Activated effector memory CD4-positive, alpha-beta T cell treated with Interleukin-2 at 50 U/mL for 16 hours (primary cell): ENCODE measurements around the gene RGS18.
"Not testable (repeated sequence)": the region's sequence is repeated elsewhere in the genome, so short reads cannot be mapped to it uniquely, and the experiment has no call there.

Experiments used
- DNase-seq: peaks from one replicate; pipeline ENCODE4 v3.0.0-alpha.2; 2020

RGS18 gene, protein sequence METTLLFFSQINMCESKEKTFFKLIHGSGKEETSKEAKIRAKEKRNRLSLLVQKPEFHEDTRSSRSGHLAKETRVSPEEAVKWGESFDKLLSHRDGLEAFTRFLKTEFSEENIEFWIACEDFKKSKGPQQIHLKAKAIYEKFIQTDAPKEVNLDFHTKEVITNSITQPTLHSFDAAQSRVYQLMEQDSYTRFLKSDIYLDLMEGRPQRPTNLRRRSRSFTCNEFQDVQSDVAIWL

DNA sequence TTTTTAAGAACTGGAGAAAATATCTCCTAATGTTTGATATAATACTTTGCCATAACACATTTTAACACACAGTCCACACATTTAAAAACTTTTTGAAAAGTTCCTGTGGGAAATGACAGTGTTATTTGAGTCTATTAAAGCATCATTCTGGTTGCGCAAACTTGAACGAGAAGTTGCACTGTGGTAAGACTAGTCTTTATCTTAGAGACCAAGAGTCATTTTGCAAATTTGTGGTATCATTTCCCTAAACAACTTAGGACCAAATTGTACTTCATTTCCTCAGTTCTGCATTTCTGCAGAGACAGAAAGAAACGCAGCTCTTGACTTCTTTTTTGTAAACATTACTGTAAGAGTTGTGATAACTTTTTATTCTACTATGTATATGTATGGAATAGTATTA, at the start of gene RGS18:
Gene RGS18 (plus strand): TSS at position 282 of the 400 bp plus-strand sequence. CDS start 176 bp downstream, outside the sequence.
- no peak for DNase-seq

DNA sequence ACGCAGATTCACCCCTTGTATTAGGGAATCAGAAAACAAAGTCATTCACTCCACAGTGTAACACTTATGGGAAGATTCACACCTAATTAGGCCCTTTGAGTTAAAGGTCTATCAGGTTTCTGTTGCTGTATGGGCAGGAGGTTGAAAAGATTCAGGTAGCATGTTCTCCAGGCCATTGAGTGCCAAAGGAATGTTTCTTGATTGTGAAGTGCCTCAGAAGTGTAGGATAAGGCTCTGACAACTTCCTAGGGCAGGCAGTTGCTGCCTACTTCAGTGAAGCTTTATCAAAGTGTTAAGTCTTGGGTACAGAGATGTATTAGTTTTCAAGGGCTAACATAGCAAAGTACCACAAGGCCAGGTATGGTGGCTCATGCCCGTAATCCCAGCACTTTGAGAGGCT, 48.7 kb upstream of the RGS18 start:
- no peak for DNase-seq

DNA sequence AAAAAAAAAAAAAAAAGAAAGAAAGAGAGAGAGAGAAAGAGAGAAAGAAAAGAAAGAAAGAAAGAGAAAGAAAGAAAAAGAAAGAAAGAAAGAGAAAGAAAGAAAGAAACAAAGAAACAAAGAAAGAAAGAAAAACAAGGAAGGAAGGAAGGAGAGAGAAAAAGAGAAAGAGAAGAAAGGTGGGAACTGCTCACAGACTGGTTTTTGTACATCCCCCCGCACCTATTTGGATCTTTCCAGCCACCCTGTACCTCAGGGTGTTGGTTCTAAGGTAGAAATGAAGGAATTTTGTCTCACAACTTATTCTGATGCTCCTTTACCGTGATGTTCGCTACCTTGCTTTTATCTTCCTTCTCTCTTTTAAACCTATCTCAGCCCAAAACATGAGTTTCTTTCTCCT, 43.3 kb upstream of the RGS18 start:
- DNase-seq = no peak

DNA sequence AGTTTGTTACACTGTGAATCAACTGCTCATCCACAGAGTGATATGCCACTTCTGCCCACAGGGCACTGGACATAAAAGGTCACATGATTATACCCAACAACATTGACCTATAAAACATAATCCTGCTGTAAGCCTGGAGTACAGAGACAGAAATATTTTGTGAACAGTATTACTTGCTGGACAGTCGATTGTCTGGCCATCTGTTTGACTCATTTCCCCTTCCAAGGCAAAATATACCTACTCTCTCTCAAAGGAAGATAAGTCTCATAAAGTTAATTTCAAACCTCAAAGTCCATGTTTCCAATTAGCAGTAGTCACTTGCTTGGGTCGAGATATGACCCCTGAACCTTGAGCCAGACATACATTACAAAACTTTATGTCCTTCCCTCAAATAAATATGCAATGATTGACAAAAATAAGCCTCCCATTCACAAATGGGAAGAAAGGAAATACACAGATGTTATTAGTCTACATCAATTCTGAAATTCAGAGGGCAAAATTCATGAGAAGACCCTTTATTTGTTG, 39.3 kb upstream of the RGS18 start:
- no peak for DNase-seq

DNA sequence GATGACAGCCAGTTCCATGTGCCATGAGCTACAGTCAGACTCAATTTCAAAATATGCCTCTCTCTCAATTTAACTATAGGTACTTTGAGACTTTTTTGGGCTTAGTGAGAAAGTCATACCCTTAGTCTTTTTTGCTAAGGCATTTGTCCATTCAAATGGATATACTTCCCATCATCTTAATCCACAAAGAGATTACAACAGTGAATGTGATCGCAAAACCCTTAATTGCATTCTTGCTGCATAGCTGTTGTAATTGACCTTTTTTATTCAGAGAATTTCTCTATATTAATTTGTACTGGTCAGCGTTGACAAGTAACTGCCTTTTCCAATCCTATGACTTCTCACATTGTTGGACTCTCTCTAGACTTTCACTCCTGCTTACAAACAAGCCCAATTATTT, 38.6 kb upstream of the RGS18 start:
- DNase-seq = no peak

DNA sequence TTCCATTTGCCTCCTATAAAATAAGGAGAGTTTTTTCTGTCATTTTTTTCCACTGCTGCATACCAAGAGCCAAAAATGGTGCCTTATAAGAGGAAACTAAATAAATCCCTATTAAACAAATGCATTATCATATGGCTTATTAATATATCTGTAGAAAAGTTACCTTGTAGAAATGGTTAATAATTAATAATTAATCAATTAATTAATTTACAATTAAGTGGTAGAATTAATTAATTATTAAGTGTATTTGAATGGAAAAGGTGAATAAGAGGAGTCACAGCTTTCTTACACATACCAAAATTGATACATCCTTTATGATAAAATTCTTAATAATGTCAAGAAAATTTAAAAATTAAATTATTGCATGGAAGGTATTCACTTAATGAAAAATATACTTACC, 35.6 kb upstream of the RGS18 start:
- DNase-seq = no peak

DNA sequence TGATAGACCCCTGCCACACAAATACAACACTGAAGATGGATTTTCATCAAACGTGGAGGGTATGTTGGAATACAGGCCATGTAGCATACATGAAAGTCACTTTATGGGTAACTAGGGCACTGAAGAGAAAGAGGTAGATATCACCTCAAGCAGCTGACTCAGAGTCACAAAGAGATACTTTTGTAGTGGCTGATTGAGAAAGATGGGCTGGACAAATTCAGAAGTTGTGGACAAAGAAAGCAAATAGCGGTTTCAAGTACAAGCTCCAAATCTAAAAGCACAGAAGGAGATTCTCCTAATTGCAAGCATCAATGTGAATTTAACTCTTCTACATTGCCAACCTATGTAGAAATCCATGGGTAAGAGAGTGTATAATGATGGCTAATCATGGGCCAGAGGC, 35.0 kb upstream of the RGS18 start:
- DNase-seq = no peak

DNA sequence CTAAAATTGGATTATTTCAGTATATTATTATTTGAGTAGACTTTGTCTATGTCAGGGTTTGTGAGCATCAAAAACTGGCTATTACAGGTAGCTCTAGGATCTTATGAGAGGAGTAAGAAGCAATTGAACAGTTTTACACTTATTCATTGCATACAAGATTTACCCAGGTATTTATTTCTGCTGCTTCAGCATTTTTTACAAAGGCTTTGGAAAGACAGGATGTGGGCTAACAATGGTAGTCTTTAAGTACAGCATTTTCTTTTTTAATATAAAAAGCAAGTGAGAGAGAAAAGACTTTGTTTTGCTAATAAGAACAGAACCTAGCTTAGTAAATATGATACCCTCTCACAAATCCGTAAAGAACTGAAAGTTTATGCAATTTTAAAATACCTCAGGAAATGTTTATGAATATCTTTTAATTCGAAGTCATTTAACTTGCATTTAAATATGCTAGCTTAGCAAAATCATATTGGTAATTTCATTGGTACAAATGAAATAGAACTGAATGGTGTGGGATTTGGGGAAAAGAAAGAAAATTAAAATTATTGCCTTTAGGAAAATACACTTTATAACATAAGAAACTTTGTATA, 32.1 kb upstream of the RGS18 start:
- no peak for DNase-seq

DNA sequence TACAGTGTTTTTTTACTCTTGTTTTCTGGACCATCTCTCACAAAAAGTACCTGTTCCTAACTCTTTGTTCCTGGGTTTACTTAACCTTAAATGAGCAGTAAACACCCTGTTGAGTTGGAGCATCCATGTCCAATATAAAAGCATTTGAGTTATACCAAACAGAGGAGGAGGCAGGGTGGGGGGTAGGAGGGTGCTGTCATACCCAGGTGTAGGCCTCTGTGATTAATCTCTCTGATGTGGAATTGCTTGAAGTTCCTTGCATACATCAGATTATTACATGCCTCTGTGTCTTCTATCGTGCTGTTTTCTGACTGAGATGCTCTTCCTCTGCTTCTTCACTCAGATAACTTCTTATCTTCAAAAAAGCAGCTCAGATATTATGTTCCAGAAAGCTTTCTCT, 28.1 kb upstream of the RGS18 start:
- DNase-seq = no peak

DNA sequence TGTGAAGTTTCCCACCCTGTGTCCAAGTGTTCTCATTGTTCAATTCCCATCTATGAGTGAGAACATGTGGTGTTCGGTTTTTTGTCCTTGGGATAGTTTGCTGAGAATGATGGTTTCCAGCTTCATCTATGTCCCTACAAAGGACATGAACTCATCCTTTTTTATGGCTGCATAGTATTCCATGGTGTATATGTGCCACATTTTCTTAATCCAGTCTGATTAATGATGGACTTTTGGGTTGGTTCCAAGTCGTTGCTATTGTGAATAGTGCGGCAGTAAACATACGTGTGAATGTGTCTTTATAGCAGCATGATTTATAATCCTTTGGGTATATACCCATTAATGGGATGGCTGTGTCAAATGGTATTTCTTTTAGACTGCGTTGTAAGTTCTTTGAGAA, 27.4 kb upstream of the RGS18 start:
- not testable (repeated sequence) for DNase-seq

DNA sequence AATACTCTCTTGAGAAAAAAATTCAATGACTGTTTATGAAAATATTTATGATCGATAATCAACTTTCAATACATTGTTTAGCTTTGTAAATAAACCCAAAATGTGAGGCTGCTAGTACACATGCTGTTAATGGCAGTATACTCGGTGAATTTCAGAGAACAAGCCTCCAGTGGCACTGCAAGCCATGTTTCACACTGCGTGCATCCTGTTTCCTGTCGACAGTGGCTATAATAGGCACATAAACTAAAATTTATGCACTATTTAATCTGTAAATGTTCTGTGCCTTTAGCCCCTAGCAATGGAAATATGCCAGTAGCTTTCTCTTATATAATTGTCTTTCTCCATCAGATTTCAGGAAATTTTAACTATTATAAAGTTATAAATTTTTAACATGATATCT, 26.3 kb upstream of the RGS18 start:
- DNase-seq = no peak

DNA sequence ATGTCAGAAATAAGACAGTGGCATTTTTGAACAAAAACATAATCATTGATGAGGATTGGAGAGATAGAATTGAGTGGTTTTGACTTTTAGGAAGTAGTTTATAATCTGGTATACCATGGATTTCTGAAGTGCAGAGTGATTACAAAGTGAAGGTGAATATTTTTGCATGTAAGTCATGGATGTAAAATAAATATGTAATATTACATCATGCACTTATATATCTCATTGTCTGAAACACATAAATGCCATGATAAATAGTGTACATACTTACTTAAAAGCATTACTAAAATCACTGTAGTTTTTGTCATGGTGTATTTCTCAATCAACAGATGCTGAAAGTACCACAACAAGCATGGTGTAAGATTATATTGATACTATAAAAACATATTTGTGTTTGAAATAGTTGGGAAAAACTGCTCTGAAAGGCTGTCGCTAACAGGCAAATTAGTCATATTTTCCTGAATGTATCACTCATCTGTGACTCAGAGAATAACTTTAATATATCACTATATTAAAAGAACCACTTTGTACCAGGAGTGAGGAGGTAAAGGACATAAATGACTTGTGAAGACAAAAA, 24.8 kb upstream of the RGS18 start:
- no peak for DNase-seq

DNA sequence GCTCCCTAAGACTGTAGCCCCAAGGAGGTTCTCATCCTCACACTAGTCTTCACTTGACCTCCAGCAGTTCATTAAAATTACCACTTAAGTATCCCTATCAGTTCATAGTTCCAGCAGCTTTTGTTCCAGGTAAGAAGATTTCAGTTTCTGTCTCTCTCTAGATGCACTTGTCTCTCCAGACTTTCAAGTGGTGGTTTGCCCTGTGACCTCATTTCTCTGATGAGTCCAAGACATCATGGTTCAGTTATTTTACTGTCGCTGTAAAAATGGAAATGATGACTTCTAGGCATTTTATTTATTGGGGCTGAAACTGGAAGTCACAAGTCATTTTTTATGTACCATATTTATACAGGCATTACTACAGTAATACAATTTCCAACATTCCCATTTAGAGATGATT, 17.9 kb upstream of the RGS18 start:
- no peak for DNase-seq

DNA sequence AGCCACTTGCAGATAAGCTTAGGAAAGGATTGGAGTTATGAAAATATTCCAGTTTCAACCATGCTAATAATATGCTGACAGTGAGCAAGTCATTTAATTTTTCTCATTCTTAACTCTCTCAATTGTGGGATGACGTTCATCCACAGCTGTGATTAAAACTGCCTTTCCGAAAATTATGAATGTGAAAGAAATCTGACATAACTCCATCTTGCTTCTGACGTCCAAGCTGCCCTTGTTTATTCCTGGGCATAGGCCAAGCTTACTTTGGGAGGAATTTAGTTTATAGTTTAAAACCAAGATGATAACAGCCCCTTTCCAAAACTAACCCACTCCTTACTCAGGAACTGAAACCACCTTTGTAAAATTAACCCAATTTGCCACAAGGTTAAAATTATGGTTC, 11.0 kb upstream of the RGS18 start:
- DNase-seq = no peak

DNA sequence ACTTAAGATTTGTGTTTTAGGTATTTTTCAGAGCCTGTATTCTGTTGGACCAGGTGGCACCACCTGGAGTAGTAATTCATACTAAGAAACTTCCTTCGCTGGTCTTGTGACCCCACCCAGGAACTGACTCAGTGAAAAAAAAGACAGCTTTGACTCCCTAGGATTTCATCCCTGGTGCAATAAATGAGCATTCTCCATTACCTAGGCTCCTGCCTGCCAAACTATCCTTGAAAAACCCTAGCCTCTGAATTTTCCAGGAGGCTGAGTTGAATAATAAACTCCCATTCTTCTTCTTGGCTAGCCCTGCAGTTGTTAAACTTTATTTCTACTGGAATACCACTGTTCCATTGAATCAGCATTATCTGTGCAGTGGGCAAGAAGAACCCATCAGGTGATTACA, 10.6 kb upstream of the RGS18 start:
- DNase-seq = no peak

DNA sequence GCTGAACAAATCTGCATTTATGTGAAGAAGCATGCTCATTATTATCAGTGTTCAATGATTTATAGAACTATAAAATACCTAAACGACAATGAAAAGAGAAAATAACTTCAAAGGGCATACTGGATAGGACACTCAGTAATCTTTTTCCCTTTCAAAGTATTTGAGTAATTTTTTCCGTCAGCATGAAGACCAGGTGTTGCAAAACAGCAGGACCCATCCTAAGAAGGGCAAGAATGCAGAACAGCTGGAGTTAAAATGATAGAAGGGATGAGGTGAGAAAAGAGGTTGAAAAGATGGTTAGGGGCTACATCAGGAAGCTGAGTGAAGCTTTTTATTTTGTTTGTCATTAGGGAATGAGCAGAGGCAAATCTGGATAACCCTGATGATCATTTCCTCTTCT, 7.1 kb upstream of the RGS18 start:
- no peak for DNase-seq

DNA sequence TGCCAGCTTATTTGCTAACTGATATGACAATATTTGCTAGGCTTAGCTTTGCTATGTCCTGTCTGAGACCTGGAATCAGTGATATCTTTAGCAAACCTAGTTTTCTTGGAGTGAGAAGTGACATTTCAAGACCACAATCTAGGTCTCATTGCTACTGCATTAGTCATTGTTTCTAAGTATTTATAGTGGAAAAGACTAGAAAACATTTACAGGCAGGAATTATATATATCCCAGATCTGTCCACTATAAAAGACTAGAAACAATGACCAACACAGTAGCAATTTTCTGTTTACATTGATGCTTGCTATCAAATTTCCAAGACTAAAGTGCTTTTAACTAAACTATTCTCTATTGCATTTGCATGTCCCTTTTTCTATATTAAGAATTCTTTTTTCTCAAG, 5.0 kb upstream of the RGS18 start:
- no peak for DNase-seq

DNA sequence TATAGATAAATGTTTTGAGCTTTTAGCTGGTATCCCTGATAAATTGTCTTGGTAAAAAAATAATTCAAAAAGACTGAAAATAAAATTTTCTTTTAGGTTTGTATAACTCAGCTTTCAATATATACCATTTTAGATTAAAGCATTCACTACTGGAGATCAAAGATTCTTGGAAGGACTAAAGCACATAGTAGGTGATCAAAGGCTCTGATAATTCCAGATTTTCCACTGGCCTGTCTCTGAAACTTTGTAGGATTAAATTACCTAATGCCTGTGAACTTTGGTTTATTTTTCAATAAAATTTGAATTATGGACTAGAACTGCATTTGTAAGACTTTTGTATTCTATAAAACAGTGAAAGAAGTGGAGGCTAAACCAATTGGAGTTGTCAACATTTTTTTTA, 1.2 kb upstream of the RGS18 start:
- no peak for DNase-seq

DNA sequence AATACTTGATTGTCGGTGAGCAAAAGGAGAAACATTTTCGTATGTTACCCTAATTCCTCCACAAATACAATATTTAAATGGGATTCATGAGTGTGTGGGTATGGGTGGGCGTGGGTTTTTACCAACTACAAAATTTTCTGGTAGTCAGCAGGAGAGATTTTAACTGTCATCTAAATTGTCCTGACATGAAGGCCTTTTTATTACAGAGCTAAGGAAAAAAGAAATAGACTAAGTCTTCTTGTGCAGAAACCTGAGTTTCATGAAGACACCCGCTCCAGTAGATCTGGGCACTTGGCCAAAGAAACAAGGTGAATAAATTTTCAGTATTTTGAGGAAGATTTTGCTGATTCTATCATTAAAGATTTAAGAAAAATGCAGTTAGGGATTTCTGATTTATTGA, 752 bp downstream of the RGS18 start:
- DNase-seq = no peak

DNA sequence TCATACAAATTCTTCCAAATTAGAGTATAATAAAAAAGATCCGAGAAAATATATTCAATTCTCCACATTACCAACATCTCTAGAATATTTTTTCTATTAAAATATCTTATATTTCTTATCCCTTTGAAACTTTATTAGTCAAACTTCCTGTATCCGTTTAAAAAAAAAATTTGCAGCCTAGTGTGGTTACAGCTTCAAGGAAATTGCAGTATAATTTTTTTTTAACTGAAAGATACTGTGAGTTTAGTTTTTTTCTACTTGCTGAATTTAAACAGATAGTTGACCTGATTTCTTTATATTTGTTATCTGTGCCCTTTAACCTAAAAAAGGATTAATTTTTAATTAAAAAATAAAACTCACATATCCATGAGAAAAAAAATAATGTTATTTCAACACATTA, 1.5 kb downstream of the RGS18 start:
- no peak for DNase-seq

DNA sequence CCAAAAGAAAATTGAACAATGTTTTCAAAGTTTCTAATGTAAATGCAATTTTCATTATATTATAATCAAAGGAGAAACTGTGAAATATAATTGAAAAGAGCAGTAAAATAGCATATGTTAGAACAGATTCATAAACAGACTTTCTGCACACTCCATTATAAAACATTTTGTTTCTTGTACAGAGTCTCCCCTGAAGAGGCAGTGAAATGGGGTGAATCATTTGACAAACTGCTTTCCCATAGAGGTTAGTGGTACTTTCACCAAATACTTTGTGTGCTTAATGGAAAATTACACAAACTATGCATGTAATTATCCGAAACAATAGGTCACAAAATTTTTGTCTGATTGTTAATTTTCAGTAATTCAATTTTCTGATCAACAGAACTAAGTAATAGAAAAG, 1.9 kb downstream of the RGS18 start:
- no peak for DNase-seq

DNA sequence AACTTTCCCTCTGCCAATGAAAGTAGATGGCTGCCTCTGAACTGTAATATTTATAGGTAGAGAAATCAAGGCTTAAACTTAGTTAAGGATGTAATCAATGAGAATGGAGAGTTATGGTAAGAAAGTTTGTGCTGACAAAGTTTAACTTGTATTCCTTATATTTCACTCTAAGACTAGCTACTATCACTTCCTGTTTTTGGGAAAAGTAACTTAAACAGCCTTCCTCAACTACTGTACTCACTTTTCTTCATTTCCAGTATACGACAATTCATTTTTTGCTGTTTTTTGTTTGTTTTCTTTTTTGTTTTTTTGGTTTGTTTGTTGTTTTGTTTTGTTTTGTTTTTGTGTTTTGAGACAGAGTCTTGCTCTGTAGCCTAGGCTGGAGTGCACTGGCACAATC, 3.7 kb downstream of the RGS18 start:
- DNase-seq = no peak

DNA sequence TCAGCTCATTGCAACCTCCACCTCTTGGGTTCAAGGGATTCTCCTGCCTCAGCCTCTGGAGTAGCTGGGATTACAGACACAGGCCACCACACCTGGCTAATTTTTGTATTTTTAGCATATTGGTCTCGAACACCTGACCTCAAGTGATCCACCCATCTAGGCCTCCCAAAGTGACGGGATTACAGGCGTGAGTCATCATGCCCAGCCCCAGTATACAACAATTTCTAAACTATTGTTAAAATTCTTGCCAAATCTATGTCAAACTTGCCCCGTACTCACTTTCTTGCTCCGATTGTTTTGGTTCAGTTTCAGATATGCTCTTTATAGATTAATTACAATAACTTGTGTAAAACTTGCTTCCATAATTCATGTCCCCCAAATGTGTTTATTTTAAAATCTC, 4.1 kb downstream of the RGS18 start:
- DNase-seq = no peak

DNA sequence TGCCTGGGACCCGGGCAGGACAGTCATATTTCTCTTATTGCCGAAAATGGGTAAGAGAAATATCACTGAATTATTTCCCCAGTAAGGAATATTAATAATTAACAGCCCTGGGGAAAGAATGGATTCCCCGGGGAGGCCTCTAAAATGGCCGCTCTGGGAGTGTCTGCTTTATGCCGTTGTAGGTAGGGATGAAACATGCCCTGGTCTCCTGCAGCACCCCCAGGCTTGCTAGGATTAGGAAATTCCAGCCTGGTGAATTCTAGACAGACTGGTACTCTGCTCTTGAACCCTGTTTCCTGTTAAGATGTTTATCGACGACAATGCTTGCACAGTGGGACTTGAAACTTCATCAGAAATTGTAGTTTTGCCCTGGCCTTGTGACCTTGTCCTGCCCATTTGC, 6.7 kb downstream of the RGS18 start:
- not testable (repeated sequence) for DNase-seq

DNA sequence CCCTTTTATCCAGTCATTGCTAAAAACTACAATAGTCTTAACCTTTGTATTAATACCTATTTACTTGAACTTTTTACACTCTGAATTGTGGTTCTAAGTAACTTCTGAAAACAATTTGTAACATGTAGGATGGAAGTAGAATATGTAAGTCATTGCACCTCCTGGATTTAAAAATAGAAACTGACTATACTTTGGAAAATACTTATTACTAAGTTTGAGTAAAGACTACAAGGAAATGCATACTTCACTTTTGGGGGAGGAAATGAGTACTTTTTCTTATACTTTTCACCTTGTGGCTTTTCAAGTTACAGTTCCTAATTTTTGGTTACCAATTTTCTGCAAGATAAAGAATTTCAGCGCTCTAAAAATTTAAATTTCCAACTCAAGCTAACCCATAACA, 8.7 kb downstream of the RGS18 start:
- no peak for DNase-seq
